Activated gamma-delta T cell (primary cell): Measurements from ENCODE around the gene POU6F2.

Experiments used
- DNase-seq: peaks from one replicate; lab custom pipeline; 2025; lab: John Stamatoyannopoulos, UW

Gene POU6F2

GRCh38 chr7:39402034-39402433, 424.3 kb downstream of the POU6F2 start:
- DNase-seq: no peak

- DNase-seq: no peak
Measured at GRCh38 chr7:39404907-39405306, 427.2 kb downstream of the POU6F2 start.

- no peak for DNase-seq
Measured at GRCh38 chr7:39405581-39405980, 427.9 kb downstream of the POU6F2 start.

GRCh38 chr7:39406467-39406866, 428.8 kb downstream of the POU6F2 start:
- no peak for DNase-seq

- DNase-seq: no peak
Measured at GRCh38 chr7:39407137-39407536, 429.4 kb downstream of the POU6F2 start.

- DNase-seq: no peak
Measured at GRCh38 chr7:39407723-39408122, 430.0 kb downstream of the POU6F2 start.

- no peak for DNase-seq
Measured at GRCh38 chr7:39408906-39409305, 431.2 kb downstream of the POU6F2 start.

- no peak for DNase-seq
Measured at GRCh38 chr7:39410582-39410981, 432.9 kb downstream of the POU6F2 start.

GRCh38 chr7:39413636-39414223, 436.0 kb downstream of the POU6F2 start:
- DNase-seq: no peak

GRCh38 chr7:39414224-39415035, 436.7 kb downstream of the POU6F2 start:
- DNase-seq: no peak

GRCh38 chr7:39415091-39415787, 437.5 kb downstream of the POU6F2 start:
- no peak for DNase-seq

GRCh38 chr7:39416866-39417265, 439.2 kb downstream of the POU6F2 start:
- no peak for DNase-seq

GRCh38 chr7:39417642-39418041, 439.9 kb downstream of the POU6F2 start:
- DNase-seq: no peak

GRCh38 chr7:39421251-39421650, 443.5 kb downstream of the POU6F2 start:
- no peak for DNase-seq

- no peak for DNase-seq
Measured at GRCh38 chr7:39421661-39422060, 444.0 kb downstream of the POU6F2 start.

- DNase-seq: no peak
Measured at GRCh38 chr7:39428221-39428620, 450.5 kb downstream of the POU6F2 start.

- DNase-seq: no peak
Measured at GRCh38 chr7:39429421-39429820, 451.7 kb downstream of the POU6F2 start.

- DNase-seq: no peak
Measured at GRCh38 chr7:39430441-39430840, 452.7 kb downstream of the POU6F2 start.

GRCh38 chr7:39430909-39431641, 453.4 kb downstream of the POU6F2 start:
- no peak for DNase-seq

GRCh38 chr7:39432368-39432767, 454.7 kb downstream of the POU6F2 start:
- no peak for DNase-seq

GRCh38 chr7:39432807-39433416, 455.2 kb downstream of the POU6F2 start:
- no peak for DNase-seq

GRCh38 chr7:39433550-39433949, 455.8 kb downstream of the POU6F2 start:
- no peak for DNase-seq
